HG03432 (cell line): ENCODE data around the gene BTRC.
"Not testable (repeated sequence)": the region's sequence is repeated elsewhere in the genome, so short reads cannot be mapped to it uniquely, and the experiment has no call there.

Experiments used
- ATAC-seq: cut with Tn5 transposase; IDR thresholded peaks from one replicate; pipeline ENCODE4 v1.9.1; 2021; ENCODE audit warnings: mild to moderate bottlenecking, moderate library complexity; ENCODE audit not compliant: unreplicated experiment

Gene BTRC

DNA sequence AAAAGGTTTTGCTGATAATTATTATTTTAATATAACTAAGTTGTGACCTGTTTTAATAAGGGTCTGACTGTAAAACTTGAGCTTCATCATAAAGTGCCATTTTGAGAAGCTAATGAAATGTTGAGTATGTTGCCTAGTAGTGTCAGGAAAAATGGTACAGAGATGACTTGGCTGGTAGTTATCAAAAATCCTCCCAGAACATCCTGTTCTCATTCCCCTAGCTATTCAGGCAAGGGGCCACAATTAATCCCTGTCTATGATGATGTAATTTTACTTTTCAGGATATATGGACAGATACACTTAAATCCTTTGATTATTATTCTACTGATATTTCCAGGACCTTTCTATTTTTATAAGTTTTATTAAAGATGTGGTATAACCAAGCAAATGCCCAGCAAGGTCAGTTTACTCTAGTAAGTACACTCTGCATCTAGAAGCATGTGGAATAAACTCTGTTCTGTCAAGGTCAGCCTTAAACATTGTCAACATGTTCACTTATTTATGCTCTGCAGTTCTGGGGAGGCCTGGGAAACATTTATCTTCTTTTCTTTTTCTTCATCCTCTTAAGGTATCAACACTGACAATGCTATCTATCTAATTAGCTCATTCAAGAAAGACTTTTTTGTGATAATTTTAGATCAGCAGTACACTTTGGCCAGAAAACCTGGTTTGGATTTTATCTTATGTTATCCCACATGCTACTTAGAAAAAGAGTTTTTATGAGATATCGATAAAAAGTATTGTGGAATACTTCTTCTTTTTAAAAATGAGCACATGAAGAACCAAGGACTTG lies 32.1 kb downstream of the BTRC start:
- ATAC-seq = no peak

GRCh38 chr10:101386659-101387259 lies 32.8 kb downstream of the BTRC start:
- no peak for ATAC-seq

DNA sequence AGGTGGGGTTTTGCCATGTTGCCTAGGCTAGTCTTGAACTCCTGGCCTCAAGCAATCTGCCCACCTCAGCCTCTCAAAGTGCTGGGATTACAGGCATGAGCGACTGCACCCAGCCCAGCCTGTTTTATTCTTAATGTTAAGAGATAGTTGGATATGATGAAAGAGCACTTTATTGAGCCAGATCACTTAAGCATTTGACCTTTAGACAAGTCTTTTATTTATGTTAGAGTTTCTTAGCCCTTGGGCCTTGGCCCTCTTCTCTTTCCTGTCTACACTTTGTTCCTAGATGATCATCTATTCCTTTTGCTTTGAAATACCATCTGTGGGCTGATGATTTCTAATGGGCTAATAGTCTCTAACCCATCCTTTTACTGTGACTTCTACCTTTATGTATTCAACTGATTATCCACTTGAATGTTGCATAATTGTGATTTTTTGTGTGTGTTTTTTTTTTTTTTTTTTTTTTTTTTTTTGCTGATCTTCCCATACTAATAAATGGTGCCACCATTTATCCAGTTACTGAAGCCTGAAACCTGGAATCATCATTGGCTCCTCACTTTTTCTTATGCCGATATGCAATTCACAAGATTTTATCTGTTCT lies 34.8 kb downstream of the BTRC start:
- ATAC-seq = no peak

DNA sequence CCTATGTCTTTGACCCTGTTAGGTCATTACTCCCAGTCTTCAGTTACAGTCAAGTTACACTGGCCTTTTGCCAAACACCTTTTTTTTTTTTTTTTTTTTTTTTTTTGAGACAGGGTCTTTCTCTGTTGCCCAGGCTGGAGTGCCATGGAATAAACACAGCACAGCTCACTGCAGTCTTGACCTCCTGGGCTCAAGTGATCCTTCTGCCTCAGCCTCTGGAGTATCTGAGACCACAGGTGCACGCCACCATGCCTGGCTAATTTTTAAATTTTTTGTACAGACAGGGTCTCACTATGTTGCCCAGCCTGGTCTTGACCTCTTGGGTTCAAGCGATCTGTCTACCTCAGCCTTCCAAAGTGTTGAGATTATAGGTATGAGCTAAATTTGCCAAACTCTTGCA lies 35.6 kb downstream of the BTRC start:
- ATAC-seq = not testable (repeated sequence)

- ATAC-seq = no peak
Observed at GRCh38 chr10:101389986-101390531, 36.1 kb downstream of the BTRC start.

DNA sequence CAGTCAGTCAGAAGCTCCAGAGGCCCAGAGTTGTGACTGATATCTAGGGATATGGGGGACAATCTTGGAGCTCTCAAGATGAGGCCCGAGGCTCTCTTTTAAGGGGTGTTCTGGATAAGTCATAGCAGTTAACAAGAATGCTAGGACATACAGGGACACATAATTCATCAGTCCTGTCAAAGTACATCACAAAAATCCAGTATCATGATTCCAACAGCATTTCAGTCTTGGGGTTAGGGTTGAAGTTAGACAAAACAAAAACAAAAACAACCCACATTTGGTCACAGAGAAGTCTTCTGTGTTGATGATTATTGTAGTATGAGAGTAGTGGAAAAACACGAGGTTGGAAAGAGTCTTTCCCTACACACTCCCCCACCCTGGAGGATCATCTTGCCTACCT lies 39.4 kb downstream of the BTRC start:
- no peak for ATAC-seq

DNA sequence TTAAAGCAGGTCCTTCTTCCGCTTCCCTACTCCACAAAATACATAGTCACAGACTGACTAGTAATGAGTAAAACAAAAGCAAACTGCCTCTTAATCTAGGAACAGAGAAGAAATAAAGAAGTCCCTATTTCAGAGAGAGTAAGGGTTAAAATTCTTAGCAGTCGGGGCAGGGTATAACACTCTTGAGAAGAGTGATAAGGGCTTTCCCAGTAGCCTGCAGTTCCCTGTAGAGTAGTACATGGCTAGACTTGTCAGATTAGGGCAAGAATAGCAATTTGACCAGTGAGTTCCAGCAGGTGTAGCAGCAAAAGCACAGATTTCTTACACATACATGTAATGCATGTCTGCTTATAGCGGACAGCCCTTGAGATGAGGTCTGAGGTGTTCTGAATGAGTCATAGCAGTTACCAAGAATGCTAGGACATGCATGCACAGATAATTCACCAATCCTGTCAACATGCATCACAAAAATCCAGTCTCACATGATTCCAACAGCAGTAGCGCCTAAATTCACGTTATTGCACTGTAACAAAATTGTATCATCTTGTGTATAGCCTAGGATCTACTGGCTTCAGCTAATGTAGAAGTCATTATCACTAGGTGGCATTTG lies 40.7 kb downstream of the BTRC start:
- no peak for ATAC-seq

DNA sequence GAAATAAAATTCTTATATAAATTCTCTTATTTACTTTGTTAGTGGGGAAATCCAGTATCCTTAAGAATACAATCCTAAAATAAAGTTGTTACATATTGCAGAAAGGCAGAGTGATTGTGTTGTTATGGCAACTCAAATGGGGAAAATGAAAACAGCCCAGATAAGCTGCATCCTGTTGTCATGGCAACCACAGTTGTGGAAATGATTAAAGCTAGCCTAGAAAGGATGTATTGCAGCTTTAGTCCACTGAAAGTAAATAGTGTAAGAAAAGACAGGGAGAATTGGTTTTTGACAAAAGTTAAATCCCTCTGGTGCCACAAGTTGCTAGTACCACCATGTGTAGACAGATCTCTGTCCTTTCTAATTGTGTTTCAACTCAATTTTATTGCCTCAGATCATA lies 43.2 kb downstream of the BTRC start:
- ATAC-seq = no peak

DNA sequence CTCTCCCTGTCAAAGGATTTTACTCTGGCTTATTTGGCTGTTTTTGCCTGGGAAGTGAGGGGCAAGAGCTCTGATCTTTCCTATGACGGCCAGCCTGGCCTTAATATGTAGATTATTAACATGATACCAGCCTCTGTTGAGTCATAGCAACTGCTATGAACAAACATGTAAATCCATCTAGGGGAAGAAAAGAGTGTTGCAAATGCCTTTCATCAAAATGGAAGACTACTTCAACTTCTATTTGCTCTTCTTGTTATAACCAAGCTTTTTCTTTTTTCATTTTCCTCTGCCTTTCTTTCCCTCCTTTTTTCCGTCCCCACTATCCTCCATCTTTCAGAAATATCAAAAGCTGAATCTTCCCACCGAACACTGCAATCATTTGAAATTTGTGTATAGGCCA lies 46.6 kb downstream of the BTRC start:
- ATAC-seq = no peak

DNA sequence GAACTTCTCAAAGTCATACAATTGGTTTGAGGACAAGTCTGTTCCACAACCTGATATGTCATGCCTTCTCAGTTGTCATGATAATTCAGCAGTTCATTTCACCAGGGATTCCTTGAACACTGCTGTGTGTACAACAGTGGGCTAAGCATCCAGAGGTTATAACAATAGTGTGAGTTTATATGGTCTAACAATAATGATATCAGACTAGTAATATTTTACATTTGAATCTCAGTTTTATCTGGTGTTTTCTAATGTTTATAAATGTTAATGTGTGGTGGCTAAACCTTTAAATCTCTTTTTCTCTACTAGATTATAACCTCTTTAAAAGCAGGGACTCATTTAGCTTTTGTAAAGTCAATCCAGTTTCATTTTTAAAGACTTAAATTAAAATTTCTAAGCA lies 48.7 kb downstream of the BTRC start:
- ATAC-seq = no peak

DNA sequence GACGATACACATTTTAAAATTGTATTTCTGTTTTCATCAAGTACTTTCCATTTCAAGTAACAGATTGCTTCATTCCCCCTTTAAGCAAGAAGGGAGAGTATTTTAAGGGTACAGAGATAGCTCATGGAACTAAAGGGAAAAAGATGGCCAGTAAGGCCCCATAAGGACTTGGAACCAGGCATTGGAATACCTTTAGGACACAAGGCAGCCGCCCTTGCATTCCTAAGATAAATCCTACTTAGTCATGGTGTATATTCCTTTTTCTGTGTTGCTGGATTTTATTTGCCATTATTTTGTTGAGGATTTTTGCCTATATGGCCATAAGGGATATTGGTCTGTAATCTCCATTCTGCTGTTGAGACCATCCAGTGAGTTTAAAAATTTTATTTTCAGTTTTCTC lies 49.2 kb downstream of the BTRC start:
- ATAC-seq = no peak

GRCh38 chr10:101405001-101405400 lies 51.0 kb downstream of the BTRC start:
- ATAC-seq = no peak

DNA sequence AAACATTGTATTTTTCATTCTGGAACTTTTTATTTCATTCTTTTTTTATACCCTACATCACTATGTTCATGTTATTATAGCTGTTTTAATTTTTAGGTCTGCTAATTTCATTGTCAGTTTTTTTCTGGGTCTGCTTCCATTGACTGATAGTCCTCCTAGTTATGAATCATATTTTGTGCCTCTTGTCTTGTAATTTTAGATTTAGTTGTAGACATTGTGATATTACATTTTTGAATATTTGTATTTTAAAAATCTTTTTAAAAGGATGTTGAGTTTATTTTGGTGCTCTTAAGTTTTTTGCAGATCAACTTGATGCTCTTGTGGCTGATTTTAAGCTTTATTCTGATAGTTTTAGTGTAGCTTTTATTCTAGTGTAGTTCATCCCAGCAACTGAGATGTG lies 57.6 kb downstream of the BTRC start:
- no peak for ATAC-seq

DNA sequence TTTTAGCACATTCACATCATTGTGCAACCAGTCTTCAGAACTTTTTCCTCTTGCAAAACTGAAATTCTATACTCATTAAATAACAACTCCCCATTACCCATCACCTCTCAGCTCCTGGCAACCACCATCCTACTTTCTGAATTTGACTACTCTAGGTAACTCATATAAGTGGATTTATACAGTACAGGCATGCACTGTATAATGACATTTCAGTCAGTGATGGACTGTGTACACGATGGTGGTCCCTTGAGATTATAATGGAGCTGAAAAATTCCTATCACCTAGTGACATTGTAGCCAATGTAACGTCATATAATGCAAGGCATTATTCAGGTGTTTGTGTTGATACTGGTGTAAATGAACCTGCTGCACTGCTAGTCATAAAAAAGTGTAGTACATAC lies 60.1 kb downstream of the BTRC start:
- no peak for ATAC-seq

DNA sequence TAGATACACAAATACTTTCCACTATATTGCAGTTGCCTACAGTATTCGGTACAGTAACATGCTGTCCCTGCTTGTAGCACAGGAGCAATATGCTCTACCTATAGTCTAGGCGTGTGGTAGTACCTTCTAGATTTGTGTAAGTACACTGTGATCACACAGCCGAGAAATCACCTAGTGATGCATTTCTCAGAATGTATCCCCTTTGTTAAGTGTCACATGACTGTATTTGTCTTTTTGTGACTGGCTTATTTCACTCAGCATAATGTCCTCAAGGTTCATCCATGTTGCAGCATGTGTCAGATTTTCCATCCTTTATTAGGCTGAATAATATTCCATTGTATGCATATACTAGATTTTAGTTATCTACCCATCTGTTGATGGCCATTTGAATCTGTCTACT lies 61.9 kb downstream of the BTRC start:
- ATAC-seq = no peak

GRCh38 chr10:101421967-101422366 lies 68.0 kb downstream of the BTRC start:
- not testable (repeated sequence) for ATAC-seq

- ATAC-seq = no peak
Observed at GRCh38 chr10:101425535-101425934, 71.6 kb downstream of the BTRC start.

DNA sequence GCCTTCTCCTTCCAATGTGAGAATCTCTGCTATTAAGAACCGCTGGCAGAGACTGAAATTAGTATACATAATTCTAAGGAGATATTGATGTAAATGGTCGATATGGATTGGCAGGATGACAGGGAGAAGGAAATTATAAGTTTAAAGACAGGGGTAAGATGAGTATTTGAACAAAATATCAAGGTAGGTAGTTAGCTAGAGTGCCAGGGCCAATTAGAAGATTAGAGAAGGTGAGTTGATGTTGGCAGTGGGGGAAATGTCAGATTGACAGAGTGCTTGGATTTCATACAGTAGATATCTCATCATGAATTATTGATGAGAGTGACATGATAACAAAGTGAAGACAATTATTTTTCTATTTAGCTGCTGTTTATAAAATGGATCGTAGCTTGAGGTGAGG lies 74.1 kb downstream of the BTRC start:
- ATAC-seq = no peak

DNA sequence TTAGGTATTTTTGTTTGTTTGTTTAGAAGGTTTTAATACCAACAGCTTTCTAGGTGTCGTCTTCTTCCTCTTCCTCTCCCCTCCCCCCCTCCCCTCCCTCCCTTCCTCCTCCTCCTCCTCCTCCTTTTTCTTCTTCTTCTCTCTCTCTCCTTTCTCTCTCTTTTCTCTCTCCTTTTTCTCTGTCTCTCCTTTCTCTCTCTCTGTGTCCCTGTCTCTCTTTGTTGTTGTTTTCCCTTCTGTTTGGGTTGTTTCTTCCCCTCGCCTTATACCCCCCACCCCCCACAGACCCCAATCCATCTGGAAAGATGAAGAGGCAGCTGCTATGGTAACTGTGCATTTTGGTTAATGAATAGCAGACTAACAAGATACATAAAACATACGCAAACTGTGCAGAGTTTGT lies 75.5 kb downstream of the BTRC start:
- ATAC-seq = no peak

DNA sequence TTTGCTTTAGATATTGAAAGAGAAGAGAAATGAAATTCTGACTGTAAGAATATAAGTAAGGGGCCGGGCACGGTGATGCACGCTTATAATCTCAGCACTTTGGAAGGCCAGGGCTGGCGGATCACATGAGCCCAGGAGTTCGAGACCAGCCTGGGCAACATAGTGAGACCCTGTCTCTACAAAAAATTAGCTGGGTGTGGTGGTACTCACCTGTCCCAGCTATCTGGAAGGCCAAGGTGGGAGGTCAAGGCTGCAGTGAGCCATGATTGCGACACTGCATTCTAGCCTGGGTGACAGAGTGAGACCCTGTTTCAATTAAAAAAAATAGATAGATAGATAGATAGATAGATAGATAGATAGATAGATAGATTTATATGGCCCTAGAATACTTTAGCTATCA lies 82.3 kb downstream of the BTRC start:
- ATAC-seq = no peak

DNA sequence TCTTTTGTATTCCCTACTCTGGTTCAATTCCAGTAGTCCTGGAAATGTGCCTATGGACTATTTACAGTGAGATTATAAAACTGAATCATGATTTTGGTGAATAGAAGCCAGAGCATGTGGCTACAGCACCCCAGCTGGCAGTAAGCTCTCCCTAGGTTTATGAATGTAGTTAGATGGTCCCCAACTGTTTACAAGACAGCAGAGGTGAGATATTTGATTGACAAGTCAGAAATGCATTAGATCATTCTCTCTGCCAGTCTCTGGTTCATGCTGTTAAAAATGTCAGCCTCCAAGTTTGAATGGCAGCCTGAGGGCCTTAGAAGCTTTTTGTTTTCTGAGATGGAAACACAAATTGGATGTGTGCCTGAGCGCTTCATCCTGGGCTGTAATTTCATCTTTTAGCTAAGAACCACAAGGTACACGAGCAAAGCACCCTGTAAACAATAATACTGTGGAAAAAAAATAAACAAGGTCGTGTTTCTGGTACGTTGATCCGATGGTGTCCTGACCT lies 85.0 kb downstream of the BTRC start:
- no peak for ATAC-seq
